ENCODE results near the gene NLGN4X. TPM values are rescaled to one million over a fixed set of nuclear protein-coding genes. Genes with fewer than 3 reads are reported as not detected.

NLGN4X gene
- total RNA-seq, 1 donor from 2014 or later: 1.2 TPM

GRCh38 chrX:5876984-5877596 is 351.6 kb downstream of the NLGN4X start:
- TF ChIP-seq CTCF (IDR thresholded peaks at IDR 0.05): peak; percentile 75
- Mint-ChIP-seq H3K36me3 (ENCODE audit: low read depth) (no peaks in the 10 kb centered on the region), H3K27ac (ENCODE audit: unreplicated experiment) (no peak overlapping the region), H3K9me3 (ENCODE audit: low read depth) (no peaks in the 10 kb centered on the region), H3K4me3 (ENCODE audit: unreplicated experiment) (no peak overlapping the region), H3K4me1 (ENCODE audit: low read depth) (no peaks in the 10 kb centered on the region), H3K27me3 (ENCODE audit: low read depth) (peaks cover 4% of the 10 kb centered on the region)
- no peak for DNase-seq (ENCODE audit: low spot score)

- H3K27me3 Mint-ChIP-seq (ENCODE audit: low read depth): peaks cover 2% of the 10 kb centered on the region
- no peak overlapping the region for H3K4me3 Mint-ChIP-seq (ENCODE audit: unreplicated experiment)
- no peak for DNase-seq (ENCODE audit: low spot score)
- H3K36me3 Mint-ChIP-seq (ENCODE audit: low read depth): no peaks in the 10 kb centered on the region
- H3K9me3 Mint-ChIP-seq (ENCODE audit: low read depth): peaks cover 3% of the 10 kb centered on the region
- H3K27ac Mint-ChIP-seq (ENCODE audit: unreplicated experiment): no peak overlapping the region
- H3K4me1 Mint-ChIP-seq (ENCODE audit: low read depth): no peaks in the 10 kb centered on the region
- TF ChIP-seq CTCF (IDR thresholded peaks at IDR 0.05): no peak
Observed at GRCh38 chrX:5870238-5870637, 358.4 kb downstream of the NLGN4X start.

GRCh38 chrX:5869786-5870185 is 358.9 kb downstream of the NLGN4X start:
- peaks cover 3% of the 10 kb centered on the region for H3K9me3 Mint-ChIP-seq (ENCODE audit: low read depth)
- no peak for DNase-seq (ENCODE audit: low spot score)
- H3K27ac Mint-ChIP-seq (ENCODE audit: unreplicated experiment): no peak overlapping the region
- H3K27me3 Mint-ChIP-seq (ENCODE audit: low read depth): peaks cover 2% of the 10 kb centered on the region
- no peak for TF ChIP-seq CTCF (IDR thresholded peaks at IDR 0.05)
- H3K4me1 Mint-ChIP-seq (ENCODE audit: low read depth): no peaks in the 10 kb centered on the region
- H3K36me3 Mint-ChIP-seq (ENCODE audit: low read depth): no peaks in the 10 kb centered on the region
- H3K4me3 Mint-ChIP-seq (ENCODE audit: unreplicated experiment): no peak overlapping the region

GRCh38 chrX:5867778-5868177 is 360.9 kb downstream of the NLGN4X start:
- DNase-seq (ENCODE audit: low spot score): no peak
- H3K4me3 Mint-ChIP-seq (ENCODE audit: unreplicated experiment): no peak overlapping the region

GRCh38 chrX:5857232-5857631 is 371.4 kb downstream of the NLGN4X start:
- H3K4me1 Mint-ChIP-seq (ENCODE audit: low read depth): no peaks in the 10 kb centered on the region
- H3K27me3 Mint-ChIP-seq (ENCODE audit: low read depth): no peaks in the 10 kb centered on the region
- no peaks in the 10 kb centered on the region for H3K9me3 Mint-ChIP-seq (ENCODE audit: low read depth)
- TF ChIP-seq CTCF (IDR thresholded peaks at IDR 0.05): no peak
- no peak for DNase-seq (ENCODE audit: low spot score)
- H3K36me3 Mint-ChIP-seq (ENCODE audit: low read depth): no peaks in the 10 kb centered on the region
- H3K27ac Mint-ChIP-seq (ENCODE audit: unreplicated experiment): no peak overlapping the region
- no peak overlapping the region for H3K4me3 Mint-ChIP-seq (ENCODE audit: unreplicated experiment)

More at GRCh38 chrX:5867778-5868177, 360.9 kb downstream of the NLGN4X start:
- no peak overlapping the region for H3K27ac Mint-ChIP-seq (ENCODE audit: unreplicated experiment)
- H3K9me3 Mint-ChIP-seq (ENCODE audit: low read depth): peaks cover 3% of the 10 kb centered on the region
- H3K36me3 Mint-ChIP-seq (ENCODE audit: low read depth): no peaks in the 10 kb centered on the region
- H3K27me3 Mint-ChIP-seq (ENCODE audit: low read depth): no peaks in the 10 kb centered on the region
- H3K4me1 Mint-ChIP-seq (ENCODE audit: low read depth): no peaks in the 10 kb centered on the region
- TF ChIP-seq CTCF (IDR thresholded peaks at IDR 0.05): no peak

Data from chondrocyte (in vitro differentiated cells).